ENCODE measurements around the gene RHPN2. TPM values are rescaled to one million over a fixed set of nuclear protein-coding genes. Genes with fewer than 3 reads are reported as not detected.

Gene RHPN2
- total and polyA plus RNA-seq, 4 donors = 4.0 to 17.5 (median 11.5) TPM

DNA sequence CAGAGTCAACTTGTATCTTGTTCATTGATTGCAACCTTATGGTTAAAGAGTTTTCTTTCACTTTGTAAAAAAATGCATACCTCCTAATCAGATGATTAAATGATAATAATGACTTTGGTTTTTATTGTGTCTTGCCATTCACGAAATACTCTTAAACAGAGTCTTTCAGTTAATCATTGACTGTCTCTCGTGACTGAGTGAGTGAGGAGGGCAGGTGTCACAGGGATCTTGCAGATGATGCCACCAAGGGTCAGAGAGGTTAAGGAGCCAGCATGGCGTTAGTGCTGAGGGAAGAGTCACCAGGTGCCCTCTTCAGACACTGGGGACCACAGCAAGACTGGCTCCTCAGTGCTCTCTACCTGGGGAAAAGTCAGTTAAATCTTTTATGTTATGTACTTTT is 24.3 kb upstream of the RHPN2 start:
- TF ChIP-seq, protein P1, sequence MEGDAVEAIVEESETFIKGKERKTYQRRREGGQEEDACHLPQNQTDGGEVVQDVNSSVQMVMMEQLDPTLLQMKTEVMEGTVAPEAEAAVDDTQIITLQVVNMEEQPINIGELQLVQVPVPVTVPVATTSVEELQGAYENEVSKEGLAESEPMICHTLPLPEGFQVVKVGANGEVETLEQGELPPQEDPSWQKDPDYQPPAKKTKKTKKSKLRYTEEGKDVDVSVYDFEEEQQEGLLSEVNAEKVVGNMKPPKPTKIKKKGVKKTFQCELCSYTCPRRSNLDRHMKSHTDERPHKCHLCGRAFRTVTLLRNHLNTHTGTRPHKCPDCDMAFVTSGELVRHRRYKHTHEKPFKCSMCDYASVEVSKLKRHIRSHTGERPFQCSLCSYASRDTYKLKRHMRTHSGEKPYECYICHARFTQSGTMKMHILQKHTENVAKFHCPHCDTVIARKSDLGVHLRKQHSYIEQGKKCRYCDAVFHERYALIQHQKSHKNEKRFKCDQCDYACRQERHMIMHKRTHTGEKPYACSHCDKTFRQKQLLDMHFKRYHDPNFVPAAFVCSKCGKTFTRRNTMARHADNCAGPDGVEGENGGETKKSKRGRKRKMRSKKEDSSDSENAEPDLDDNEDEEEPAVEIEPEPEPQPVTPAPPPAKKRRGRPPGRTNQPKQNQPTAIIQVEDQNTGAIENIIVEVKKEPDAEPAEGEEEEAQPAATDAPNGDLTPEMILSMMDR (IDR thresholded peaks at IDR 0.05; ENCODE audit: control extremely low read depth, extremely low read depth) = no peak
- Histone ChIP-seq H3K27ac (ENCODE audit: low read depth in 1 of 2, low read length in 1 of 2) (no peak overlapping the region), H3K36me3 (ENCODE audit: control insufficient read depth in 4 of 4, insufficient read depth in 4 of 4, low read length in 4 of 4) (peaks cover 22 to 39% (median 27%) of the 10 kb centered on the region in 4 donors), H3K27me3 (ENCODE audit: control insufficient read depth in 3 of 3, insufficient read depth in 3 of 3, low read length in 2 of 3) (no peaks in the 10 kb centered on the region), H3K4me3 (no peak overlapping the region), H3K4me1 (ENCODE audit: control insufficient read depth in 5 of 5, insufficient read depth in 5 of 5, low read length in 5 of 5) (no peaks in the 10 kb centered on the region), H3K9me3 (ENCODE audit: control insufficient read depth in 4 of 4, insufficient read depth in 3 of 4, low read length in 3 of 4) (no peaks in the 10 kb centered on the region), H3K9ac (ENCODE audit: insufficient read depth in 1 of 2, low read length in 2 of 2) (no peak overlapping the region)
- no peak for ATAC-seq (ENCODE audit: insufficient read depth, low FRiP score)
- no peak for DNase-seq
- 91 to 96% methylated on average over 3 of the region's 3 CpGs for WGBS, 2 donors

DNA sequence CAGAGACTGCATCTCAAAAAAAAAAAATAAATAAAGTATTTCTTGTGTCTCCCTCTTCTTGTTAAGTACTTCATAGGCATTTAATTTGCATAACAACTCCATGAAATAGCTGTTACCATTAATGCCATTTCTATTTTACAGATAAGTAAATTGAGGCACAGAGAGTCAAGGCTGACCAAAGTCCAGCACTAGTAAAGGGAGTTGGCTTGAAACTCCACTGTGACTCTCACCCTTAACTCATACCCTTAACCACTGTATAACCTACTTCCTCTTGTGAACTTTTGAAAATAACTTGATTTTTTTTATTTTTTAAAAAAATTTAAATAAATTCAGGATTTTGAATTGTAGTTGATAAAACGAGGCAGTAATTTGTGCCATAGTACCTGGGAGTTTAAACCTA is 22.3 kb upstream of the RHPN2 start:
- H3K36me3 ChIP-seq (ENCODE audit: control insufficient read depth in 4 of 4, insufficient read depth in 4 of 4, low read length in 4 of 4) = peaks cover 16 to 26% (median 16%) of the 10 kb centered on the region in 4 donors
- H3K4me1 ChIP-seq (ENCODE audit: control insufficient read depth in 5 of 5, insufficient read depth in 5 of 5, low read length in 5 of 5) = peaks cover 0 to 5% (median 3%) of the 10 kb centered on the region in 5 donors
- TF ChIP-seq, protein P1 (IDR thresholded peaks at IDR 0.05; ENCODE audit: control extremely low read depth, extremely low read depth) = no peak
- H3K4me3 ChIP-seq = no peak overlapping the region
- H3K27ac ChIP-seq (ENCODE audit: low read depth in 1 of 2, low read length in 1 of 2) = no peak overlapping the region
- ATAC-seq (ENCODE audit: insufficient read depth, low FRiP score) = no peak
- H3K27me3 ChIP-seq (ENCODE audit: control insufficient read depth in 3 of 3, insufficient read depth in 3 of 3, low read length in 2 of 3) = no peaks in the 10 kb centered on the region
- 85 to 95% methylated on average over 1 of the region's 1 CpG for WGBS, 2 donors
- no peak for DNase-seq
- H3K9ac ChIP-seq (ENCODE audit: insufficient read depth in 1 of 2, low read length in 2 of 2) = no peak overlapping the region
- H3K9me3 ChIP-seq (ENCODE audit: control insufficient read depth in 4 of 4, insufficient read depth in 3 of 4, low read length in 3 of 4) = no peaks in the 10 kb centered on the region

DNA sequence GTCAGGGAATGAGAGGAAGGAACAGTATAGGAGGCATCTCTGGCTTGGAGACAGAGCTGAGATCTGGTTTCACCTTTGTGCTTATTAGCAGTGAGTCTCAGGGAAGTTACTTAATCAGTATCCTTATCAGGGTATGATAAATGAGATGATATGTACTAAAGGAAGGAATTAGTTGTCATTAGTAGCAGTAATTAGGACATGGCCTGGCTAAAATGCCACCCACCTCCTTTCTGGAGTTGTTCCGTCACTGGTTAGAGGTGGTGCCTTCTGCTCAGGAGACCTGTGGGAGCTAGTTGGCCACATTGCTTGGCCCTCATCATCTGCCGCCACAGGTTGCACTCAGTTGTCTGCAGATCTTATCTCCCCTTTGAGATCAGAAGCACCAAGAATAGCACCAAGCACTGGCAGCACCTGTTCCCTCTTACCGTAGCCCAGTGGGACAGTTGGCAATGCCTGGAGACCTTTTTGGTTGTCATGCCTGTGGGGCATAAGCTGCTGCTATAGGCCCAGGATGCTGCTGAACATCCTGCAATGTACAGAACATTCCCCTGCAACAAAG is 21.0 kb upstream of the RHPN2 start:
- Histone ChIP-seq H3K9ac (ENCODE audit: insufficient read depth in 1 of 2, low read length in 2 of 2) (no peak overlapping the region), H3K4me1 (ENCODE audit: control insufficient read depth in 5 of 5, insufficient read depth in 5 of 5, low read length in 5 of 5) (peaks cover 0 to 9% (median 7%) of the 10 kb centered on the region in 5 donors), H3K36me3 (ENCODE audit: control insufficient read depth in 4 of 4, insufficient read depth in 4 of 4, low read length in 4 of 4) (peaks cover 12 to 16% (median 15%) of the 10 kb centered on the region in 4 donors), H3K9me3 (ENCODE audit: control insufficient read depth in 4 of 4, insufficient read depth in 3 of 4, low read length in 3 of 4) (no peaks in the 10 kb centered on the region), H3K4me3 (no peak overlapping the region), H3K27ac (ENCODE audit: low read depth in 1 of 2, low read length in 1 of 2) (no peak overlapping the region), H3K27me3 (ENCODE audit: control insufficient read depth in 3 of 3, insufficient read depth in 3 of 3, low read length in 2 of 3) (no peaks in the 10 kb centered on the region)
- TF ChIP-seq, protein P1 (IDR thresholded peaks at IDR 0.05; ENCODE audit: control extremely low read depth, extremely low read depth) = no peak
- DNase-seq (no peak), ATAC-seq (ENCODE audit: insufficient read depth, low FRiP score) (no peak)
- WGBS, 2 donors = 96 to 98% methylated on average over 3 of the region's 3 CpGs
